WTC11 (cell line): ENCODE measurements around the gene TPM4. TPM values are rescaled to one million over a fixed set of nuclear protein-coding genes. Genes with fewer than 3 reads are reported as not detected.

Source experiments
- ATAC-seq: fragments of 200-7000 bp; cut with Tn5 transposase; 2 replicates; pipeline ENCODE4 v1.10.0; 2021; ENCODE audit warnings: mild to moderate bottlenecking, moderate library complexity
- CTCF ChIA-PET: fragments of 300-600 bp; sonication (Branson Sonifier 250); formaldehyde crosslinking; loops from one replicate; lab custom pipeline; 2021; ENCODE audit warnings: antibody characterized with exemption; lab: Charles Lee
- POLR2A ChIA-PET: fragments of 350-600 bp; sonication (Branson Sonifier 250); formaldehyde crosslinking; loops from one replicate; lab custom pipeline; 2021; ENCODE audit warnings: antibody characterized with exemption; lab: Charles Lee
- DNase-seq: peaks from one replicate; pipeline ENCODE4 v3.0.0; 2021; ENCODE audit warnings: low spot score
- H3K27ac Mint-ChIP-seq: 2 replicates; pipeline ENCODE4 v1.8.0; 2021; ENCODE audit warnings: mixed read lengths
- H3K27me3 Mint-ChIP-seq: 2 replicates; pipeline ENCODE4 v1.8.0; 2021; ENCODE audit warnings: low read depth, mild to moderate bottlenecking, moderate library complexity, mixed read lengths
- H3K36me3 Mint-ChIP-seq: 2 replicates; pipeline ENCODE4 v1.8.0; 2021; ENCODE audit warnings: mixed read lengths
- H3K4me1 Mint-ChIP-seq: 2 replicates; pipeline ENCODE4 v1.8.0; 2022; ENCODE audit warnings: mixed read lengths
- H3K4me3 Mint-ChIP-seq: 2 replicates; pipeline ENCODE4 v1.8.0; 2021; ENCODE audit warnings: mild to moderate bottlenecking, moderate library complexity, mixed read lengths
- H3K9me3 Mint-ChIP-seq: 2 replicates; pipeline ENCODE4 v1.8.0; 2021; ENCODE audit warnings: mixed read lengths
- ATF6 ChIP-seq: sonication (generic); formaldehyde crosslinking; IDR thresholded peaks from 2 replicates; pipeline ENCODE4 v1.8.1; 2023; ENCODE audit warnings: mild to moderate bottlenecking, missing genetic modification reagents
- CREB1 ChIP-seq: sonication (generic); formaldehyde crosslinking; IDR thresholded peaks from 2 replicates; pipeline ENCODE4 v1.8.0; 2023; ENCODE audit warnings: mild to moderate bottlenecking, missing genetic modification reagents
- CREM ChIP-seq: sonication (generic); formaldehyde crosslinking; IDR thresholded peaks from 2 replicates; pipeline ENCODE4 v1.8.1; 2022; ENCODE audit warnings: mild to moderate bottlenecking, missing genetic modification reagents, moderate library complexity
- CTCF ChIP-seq: fragments of 200-600 bp; IDR thresholded peaks from 2 replicates; pipeline ENCODE4 v1.8.0; 2022; ENCODE audit warnings: antibody characterized with exemption
- E2F5 ChIP-seq: sonication (generic); formaldehyde crosslinking; IDR thresholded peaks from 2 replicates; pipeline ENCODE4 v1.8.1; 2022; ENCODE audit warnings: mild to moderate bottlenecking, moderate library complexity, missing genetic modification reagents
- ELF4 ChIP-seq: sonication (generic); formaldehyde crosslinking; IDR thresholded peaks from 2 replicates; pipeline ENCODE4 v1.8.1; 2022; ENCODE audit warnings: low read depth, mild to moderate bottlenecking, moderate library complexity, missing genetic modification reagents
- ESRRA ChIP-seq: sonication (generic); formaldehyde crosslinking; IDR thresholded peaks from 2 replicates; pipeline ENCODE4 v1.8.1; 2022; ENCODE audit warnings: mild to moderate bottlenecking, missing genetic modification reagents, borderline replicate concordance
- GABPB1 ChIP-seq: sonication (generic); formaldehyde crosslinking; IDR thresholded peaks from 2 replicates; pipeline ENCODE4 v1.8.1; 2023; ENCODE audit warnings: mild to moderate bottlenecking, missing genetic modification reagents
- JAZF1 ChIP-seq: fragments of 250-450 bp; sonication (Bioruptor Pico); IDR thresholded peaks from 2 replicates; pipeline ENCODE4 v1.9.0; 2021; ENCODE audit warnings: moderate library complexity, mild to moderate bottlenecking, inconsistent platforms
- KAT7 ChIP-seq: sonication (generic); formaldehyde crosslinking; IDR thresholded peaks from 2 replicates; pipeline ENCODE4 v1.8.1; 2023; ENCODE audit warnings: missing genetic modification reagents, mild to moderate bottlenecking, borderline replicate concordance
- MAX ChIP-seq: sonication (generic); formaldehyde crosslinking; IDR thresholded peaks from 2 replicates; pipeline ENCODE4 v1.8.0; 2022; ENCODE audit warnings: mild to moderate bottlenecking, missing genetic modification reagents
- MLX ChIP-seq: sonication (generic); formaldehyde crosslinking; IDR thresholded peaks from 2 replicates; pipeline ENCODE4 v1.8.1; 2023; ENCODE audit warnings: mild to moderate bottlenecking, missing genetic modification reagents, moderate library complexity
- NFYB ChIP-seq: sonication (generic); formaldehyde crosslinking; conservative IDR thresholded peaks from 2 replicates; pipeline ENCODE4 v1.8.0; 2022; ENCODE audit warnings: low read depth, missing genetic modification reagents
- TP53 ChIP-seq: sonication (generic); formaldehyde crosslinking; IDR thresholded peaks from 2 replicates; pipeline ENCODE4 v1.8.1; 2023; ENCODE audit warnings: mild to moderate bottlenecking, missing genetic modification reagents
- USF1 ChIP-seq: sonication (generic); formaldehyde crosslinking; IDR thresholded peaks from 2 replicates; pipeline ENCODE4 v1.8.0; 2022; ENCODE audit warnings: mild to moderate bottlenecking, missing genetic modification reagents
- ZBTB21 ChIP-seq: sonication (generic); formaldehyde crosslinking; IDR thresholded peaks from 2 replicates; pipeline ENCODE4 v1.8.1; 2023; ENCODE audit warnings: mild to moderate bottlenecking, missing genetic modification reagents, borderline replicate concordance
- ZMAT4 ChIP-seq: fragments of 250-450 bp; sonication (Bioruptor Pico); IDR thresholded peaks from 2 replicates; pipeline ENCODE4 v1.9.0; 2021; ENCODE audit warnings: mild to moderate bottlenecking
- ZNF317 ChIP-seq: sonication (generic); formaldehyde crosslinking; IDR thresholded peaks from 2 replicates; pipeline ENCODE4 v1.8.1; 2023; ENCODE audit warnings: low read depth, mild to moderate bottlenecking, moderate library complexity, missing genetic modification reagents, borderline replicate concordance
- ZNF416 ChIP-seq: fragments of 250-450 bp; sonication (Bioruptor Pico); IDR thresholded peaks from 2 replicates; pipeline ENCODE4 v1.9.0; 2021; ENCODE audit warnings: mild to moderate bottlenecking, inconsistent platforms
- ZNF423 ChIP-seq: fragments of 250-450 bp; sonication (Bioruptor Pico); IDR thresholded peaks from 2 replicates; pipeline ENCODE4 v2.1.2; 2022; ENCODE audit warnings: mild to moderate bottlenecking, moderate library complexity
- ZNF425 ChIP-seq: fragments of 250-450 bp; sonication (Bioruptor Pico); conservative IDR thresholded peaks from 2 replicates; pipeline ENCODE4 v1.9.0; 2021; ENCODE audit warnings: mild to moderate bottlenecking
- total RNA-seq: library from RNA; stranded (reverse); gene quantifications from 3 replicates; pipeline ENCODE4 v1.2.3, GENCODE V29; 2021

TPM4 gene
- total RNA-seq, 1 experiment from 2014 or later = 302 TPM

- no peak for TF ChIP-seq ZNF425
- no peak for TF ChIP-seq USF1 (CRISPR knock-in tag)
- TF ChIP-seq TP53 = no peak
- no peak for TF ChIP-seq NFYB (CRISPR knock-in tag)
- TF ChIP-seq GABPB1 (CRISPR knock-in tag) = no peak
- TF ChIP-seq ESRRA = no peak
- no peak for TF ChIP-seq ATF6 (CRISPR knock-in tag)
- no peak for TF ChIP-seq ELF4 (CRISPR knock-in tag)
- TF ChIP-seq CTCF = no peak
- TF ChIP-seq ZNF423 (CRISPR knock-in tag) = no peak
- no peak for TF ChIP-seq KAT7
- TF ChIP-seq MAX (CRISPR knock-in tag) = no peak
- no peak for TF ChIP-seq MLX (CRISPR knock-in tag)
- TF ChIP-seq ZNF317 (CRISPR knock-in tag) = no peak
- no peak for TF ChIP-seq JAZF1 (CRISPR knock-in tag)
- no peak for TF ChIP-seq E2F5 (CRISPR knock-in tag)
- no peak for TF ChIP-seq CREM (CRISPR knock-in tag)
Measured at GRCh38 chr19:16036941-16037340, 39.4 kb upstream of the TPM4 start (continued).

- H3K27me3 Mint-ChIP-seq = peaks cover 3% of the 10 kb centered on the region
- no peak for DNase-seq
- H3K4me1 Mint-ChIP-seq = 0 out of 2 replicates have a peak, but pooled peaks cover 3% of the 10 kb centered on the region
- ChIA-PET CTCF (interaction anchor here (1.2 to 1.7 kb wide), 2 partner anchors 12 to 25 kb away, joined by 4 to 6 read pairs; no protein-coding TSS in a partner anchor), POLR2A (interaction anchor here (0.5 kb wide), 1 partner anchor 46 kb away, joined by 3 read pairs; no protein-coding TSS in a partner anchor)
- no peak for ATAC-seq
- H3K4me3 Mint-ChIP-seq = no peak overlapping the region
- H3K36me3 Mint-ChIP-seq = no peaks in the 10 kb centered on the region
- no peak overlapping the region for H3K27ac Mint-ChIP-seq
- peaks cover 4% of the 10 kb centered on the region; the same call in 1 of the 2 replicates for H3K9me3 Mint-ChIP-seq
- no peak for TF ChIP-seq NFYB (CRISPR knock-in tag)
- no peak for TF ChIP-seq ZMAT4 (CRISPR knock-in tag)
- no peak for TF ChIP-seq CTCF
- TF ChIP-seq CREB1 = no peak
- TF ChIP-seq ZBTB21 = no peak
- no peak for TF ChIP-seq ZNF416 (CRISPR knock-in tag)
Measured at GRCh38 chr19:16037424-16038195, 38.7 kb upstream of the TPM4 start.
